H1 (cell line): Measurements from ENCODE around the gene PPP3CB. TPM values are rescaled to one million over a fixed set of nuclear protein-coding genes. Genes with fewer than 3 reads are reported as not detected.

Experiments
- CHD7 ChIP-seq: fragments of 300-600 bp; sonication (generic); IDR thresholded peaks from 2 replicates; pipeline ENCODE4 v1.7.1; 2012; ENCODE audit warnings: low read length, moderate library complexity, mild to moderate bottlenecking, inconsistent platforms; ENCODE audit not compliant: insufficient replicate concordance
- CREB1 ChIP-seq: IDR thresholded peaks from 2 replicates; pipeline ENCODE4 v1.6.1; 2012; ENCODE audit warnings: inconsistent platforms
- KDM4A ChIP-seq: IDR thresholded peaks from one replicate; pipeline ENCODE4 v1.7.1; 2012; ENCODE audit warnings: low read depth, mild to moderate bottlenecking, moderate library complexity, low read length, inconsistent platforms; ENCODE audit not compliant: severe bottlenecking
- NRF1 ChIP-seq: IDR thresholded peaks from 2 replicates; pipeline ENCODE4 v1.6.1; 2011; ENCODE audit warnings: mild to moderate bottlenecking, low read depth, low read length, improper control_type of control experiment
- POLR2AphosphoS5 ChIP-seq: IDR thresholded peaks from 2 replicates; pipeline ENCODE4 v1.6.1; 2011; ENCODE audit warnings: low read depth, low read length
- RAD21 ChIP-seq, 2 experiments: IDR thresholded peaks in 1 of 2; conservative IDR thresholded peaks in 1 of 2; 2 replicates each; pipeline ENCODE4 v1.6.1; 2011; ENCODE audit warnings: low read depth in 2 of 2, low read length in 2 of 2, improper control_type of control experiment in 1 of 2, inconsistent platforms in 1 of 2, mild to moderate bottlenecking in 1 of 2, moderate library complexity in 1 of 2
- RFX5 ChIP-seq: IDR thresholded peaks from 2 replicates; pipeline ENCODE4 v1.6.1; 2011; ENCODE audit warnings: low read depth, low read length, improper control_type of control experiment, borderline replicate concordance
- SP2 ChIP-seq: IDR thresholded peaks from 2 replicates; pipeline ENCODE4 v1.6.1; 2012; ENCODE audit warnings: mild to moderate bottlenecking, low read length, inconsistent platforms
- TCF12 ChIP-seq: IDR thresholded peaks from 2 replicates; pipeline ENCODE4 v1.6.1; 2011; ENCODE audit warnings: low read depth, mild to moderate bottlenecking, low read length
- polyA plus RNA-seq, 7 experiments: library from polyadenylated mRNA; depleted of rRNA in 3 of 7; stranded (reverse) in 5 of 7; unstranded in 2 of 7; fragments of >200 nt in 5 of 7; fragments of 200-250 nt in 2 of 7; gene quantifications; 1 replicate in 5 of 7; 2 replicates in 1 of 7; 4 replicates in 1 of 7; pipeline versions ENCODE4 v1.2.1 to v1.2.3, GENCODE V29; 2011 to 2013; ENCODE audit warnings: missing spikeins in 2 of 7, mixed read lengths in 2 of 7
- total RNA-seq: library from RNA; stranded (reverse); fragmentation: NEBNext Ultra II Directional; extraction: Animal tissue kit (Norgen Biotek cat#: 25700); gene quantifications from 2 replicates; pipeline ENCODE4 v1.2.1, GENCODE V29; 2021

PPP3CB gene
- total and polyA plus RNA-seq, 2 of the 8 experiments (the other 6 are each of a cell fraction or from before 2014, with no cell fraction given): 10.5 to 36.3 TPM

- TF ChIP-seq RAD21 (IDR thresholded peaks at IDR 0.05 in 1 of 2, conservative IDR thresholded peaks at IDR 0.05 in 1 of 2; ENCODE audit: low read depth in 2 of 2, low read length in 2 of 2) (no peak), NRF1 (no peak), TCF12 (no peak), CREB1 (no peak), CHD7 (no peak), SP2 (no peak), POLR2AphosphoS5 (no peak), KDM4A (no peak), RFX5 (no peak)
Measured at GRCh38 chr10:73432646-73433537, 62.9 kb downstream of the PPP3CB start (continued).
